IMR-90 (cell line): ENCODE data around the gene SMARCA2. TPM values are rescaled to one million over a fixed set of nuclear protein-coding genes. Genes with fewer than 3 reads are reported as not detected.

Source experiments
- ATAC-seq: fragments of 200-7000 bp; cut with Tn5 transposase; 2 replicates; pipeline ENCODE4 v1.9.1; 2020; ENCODE audit warnings: low read depth, mild to moderate bottlenecking, moderate library complexity
- BruUV-seq: library from RNA; stranded (reverse); fragments of 400-500 nt; replicated peaks from 2 replicates; lab custom pipeline; 2021; lab: Mats Ljungman, UMichigan
- CTCF ChIA-PET: fragments of 300-600 bp; formaldehyde crosslinking; extraction: SDS; loops from one replicate; lab custom pipeline; 2021; ENCODE audit warnings: antibody characterized with exemption; lab: Yijun Ruan, JAX
- POLR2A ChIA-PET: fragments of 300-600 bp; sonication (Branson Sonifier 250); formaldehyde crosslinking; loops from one replicate; lab custom pipeline; 2022; ENCODE audit warnings: antibody characterized with exemption; ENCODE audit not compliant: unreplicated experiment; lab: Charles Lee
- DNase-seq: peaks from one replicate; pipeline ENCODE4 v3.0.0; 2013
- H2AFZ ChIP-seq: replicated peaks from 2 replicates; pipeline ENCODE3; 2013; ENCODE audit warnings: low read length, mild to moderate bottlenecking; ENCODE audit not compliant: poor library complexity
- H2AK5ac ChIP-seq: 2 replicates; pipeline ENCODE4 v1.6.1; 2013; ENCODE audit warnings: low read depth, low read length, inconsistent platforms
- H2AK9ac ChIP-seq: replicated peaks from 2 replicates; pipeline ENCODE3; 2013; ENCODE audit warnings: mild to moderate bottlenecking, low read depth, low read length, moderate library complexity; ENCODE audit not compliant: poor library complexity
- H2BK120ac ChIP-seq: 2 replicates; pipeline ENCODE4 v1.6.1; 2013; ENCODE audit warnings: low read depth, low read length, inconsistent platforms
- H2BK15ac ChIP-seq: 3 replicates; pipeline ENCODE4 v1.6.1; 2013; ENCODE audit warnings: low read depth, low read length, inconsistent platforms
- H2BK20ac ChIP-seq: 2 replicates; pipeline ENCODE4 v1.6.1; 2013; ENCODE audit warnings: low read depth, mild to moderate bottlenecking, inconsistent platforms, low read length, moderate library complexity
- H2BK5ac ChIP-seq: 2 replicates; pipeline ENCODE4 v1.6.1; 2013; ENCODE audit warnings: mild to moderate bottlenecking, low read depth, low read length, inconsistent platforms; ENCODE audit not compliant: poor library complexity, severe bottlenecking
- H3K14ac ChIP-seq: replicated peaks from 2 replicates; pipeline ENCODE4 v1.6.1; 2013; ENCODE audit warnings: low read depth, low read length, inconsistent platforms
- H3K18ac ChIP-seq: 2 replicates; pipeline ENCODE4 v1.6.1; 2013; ENCODE audit warnings: low read depth, low read length, control low read depth
- H3K23ac ChIP-seq: 2 replicates; pipeline ENCODE4 v1.6.1; 2013; ENCODE audit warnings: low read depth, low read length, inconsistent platforms
- H3K27ac ChIP-seq: 2 replicates; pipeline ENCODE4 v1.5.1; 2013; ENCODE audit warnings: mild to moderate bottlenecking, control low read depth, low read length; ENCODE audit not compliant: insufficient read depth
- H3K27me3 ChIP-seq: 2 replicates; pipeline ENCODE4 v1.6.1; 2013; ENCODE audit warnings: low read length; ENCODE audit not compliant: control insufficient read depth, insufficient read depth
- H3K36me3 ChIP-seq: 2 replicates; pipeline ENCODE4 v1.6.1; 2013; ENCODE audit warnings: low read length, mixed read lengths; ENCODE audit not compliant: control insufficient read depth, insufficient read depth
- H3K4ac ChIP-seq: 2 replicates; pipeline ENCODE4 v1.6.1; 2013; ENCODE audit warnings: low read depth, low read length, inconsistent platforms
- H3K4me1 ChIP-seq: 2 replicates; pipeline ENCODE4 v1.6.1; 2013; ENCODE audit warnings: low read length, mixed read lengths; ENCODE audit not compliant: control insufficient read depth, insufficient read depth
- H3K4me2 ChIP-seq: 2 replicates; pipeline ENCODE4 v1.6.1; 2013; ENCODE audit warnings: low read depth, mild to moderate bottlenecking, control low read depth, low read length, moderate library complexity
- H3K4me3 ChIP-seq: 2 replicates; pipeline ENCODE4 v1.5.1; 2013; ENCODE audit warnings: low read depth, mild to moderate bottlenecking, control low read depth, low read length, moderate library complexity; ENCODE audit not compliant: insufficient read depth
- H3K56ac ChIP-seq: 2 replicates; pipeline ENCODE4 v1.6.1; 2013; ENCODE audit warnings: low read length, inconsistent platforms; ENCODE audit not compliant: insufficient read depth; ENCODE audit errors: extremely low read depth
- H3K79me1 ChIP-seq, 2 experiments: 2 replicates each; pipeline ENCODE4 v1.6.1; 2013; ENCODE audit warnings: low read length in 2 of 2, inconsistent platforms in 1 of 2, low read depth in 1 of 2
- H3K9ac ChIP-seq: 2 replicates; pipeline ENCODE4 v1.6.1; 2013; ENCODE audit warnings: low read depth, low read length, control low read depth
- H3K9me1 ChIP-seq: 2 replicates; pipeline ENCODE4 v1.6.1; 2013; ENCODE audit warnings: low read length, inconsistent platforms; ENCODE audit not compliant: insufficient read depth
- H3K9me3 ChIP-seq: 2 replicates; pipeline ENCODE4 v1.6.1; 2013; ENCODE audit warnings: low read length; ENCODE audit not compliant: control insufficient read depth, insufficient read depth
- H4K20me1 ChIP-seq: 2 replicates; pipeline ENCODE4 v1.6.1; 2013; ENCODE audit warnings: low read length, inconsistent platforms; ENCODE audit not compliant: insufficient read depth
- H4K5ac ChIP-seq: 2 replicates; pipeline ENCODE4 v1.6.1; 2013; ENCODE audit warnings: mild to moderate bottlenecking, low read depth, low read length, control low read depth
- H4K8ac ChIP-seq, 2 experiments: 2 replicates each; pipeline ENCODE4 v1.6.1; 2013; ENCODE audit warnings: low read depth in 2 of 2, low read length in 2 of 2, control low read depth in 1 of 2, inconsistent platforms in 1 of 2
- H4K91ac ChIP-seq: 2 replicates; pipeline ENCODE4 v1.6.1; 2013; ENCODE audit warnings: low read depth, low read length, inconsistent platforms; ENCODE audit not compliant: insufficient read depth
- BHLHE40 ChIP-seq: fragments of 150-350 bp; IDR thresholded peaks from 2 replicates; pipeline ENCODE4 v1.6.1; 2016; ENCODE audit warnings: mild to moderate bottlenecking, low read depth, low read length
- CEBPB ChIP-seq: IDR thresholded peaks from 2 replicates; pipeline ENCODE4 v1.6.1; 2012; ENCODE audit warnings: low read depth, low read length, improper control_type of control experiment
- CHD1 ChIP-seq: IDR thresholded peaks from 2 replicates; pipeline ENCODE4 v1.6.1; 2012; ENCODE audit warnings: low read depth, low read length, improper control_type of control experiment
- CTCF ChIP-seq: conservative IDR thresholded peaks from 2 replicates; pipeline ENCODE4 v1.5.1; 2012; ENCODE audit warnings: mild to moderate bottlenecking, low read depth, low read length, improper control_type of control experiment
- FOS ChIP-seq: fragments of 150-350 bp; IDR thresholded peaks from 2 replicates; pipeline ENCODE4 v1.6.1; 2016; ENCODE audit warnings: low read depth, low read length
- MAZ ChIP-seq: IDR thresholded peaks from 2 replicates; pipeline ENCODE4 v1.6.1; 2012; ENCODE audit warnings: low read depth, mild to moderate bottlenecking, low read length, improper control_type of control experiment, moderate library complexity, borderline replicate concordance
- MXI1 ChIP-seq: IDR thresholded peaks from 2 replicates; pipeline ENCODE4 v1.6.1; 2012; ENCODE audit warnings: low read depth, mild to moderate bottlenecking, low read length, moderate library complexity, borderline replicate concordance
- NFE2L2 ChIP-seq: fragments of 150-350 bp; IDR thresholded peaks from 2 replicates; pipeline ENCODE4 v1.6.1; 2016; ENCODE audit warnings: low read depth, mild to moderate bottlenecking, low read length
- RCOR1 ChIP-seq: IDR thresholded peaks from 2 replicates; pipeline ENCODE4 v1.6.1; 2012; ENCODE audit warnings: mild to moderate bottlenecking, low read length, improper control_type of control experiment; ENCODE audit not compliant: insufficient replicate concordance
- RFX5 ChIP-seq: IDR thresholded peaks from 2 replicates; pipeline ENCODE4 v1.8.0; 2012; ENCODE audit warnings: low read depth, mild to moderate bottlenecking, low read length, moderate library complexity
- WGBS, 2 experiments: methylation state at CpG; one replicate each; pipeline versions ENCODE4 v1.1.5 to v1.1.7; 2013; ENCODE audit warnings: missing lambda C conversion rate in 2 of 2; ENCODE audit not compliant: insufficient read length in 1 of 2; ENCODE audit errors: extremely low coverage in 2 of 2; 5-methylcytosine and 5-hydroxymethylcytosine counted together
- dilution Hi-C: fragments of 300-500 bp; cut with HindIII; formaldehyde crosslinking; loops from one replicate; pipeline ENCODE4 v1.14.3; 2018; ENCODE audit warnings: low sequenced_read_pairs; ENCODE audit not compliant: unreplicated experiment
- in situ Hi-C: fragments of 300-500 bp; cut with MboI; formaldehyde crosslinking; loops from 3 replicates; pipeline ENCODE4 v1.14.3; 2019; ENCODE audit warnings: low sequenced_read_pairs, inconsistent platforms, mixed read lengths
- intact Hi-C: fragments of 100-400 bp; cut with micrococcal nuclease; formaldehyde crosslinking; loops from 2 replicates; pipeline ENCODE4 v1.10.0; 2022
- polyA plus RNA-seq, 3 experiments: library from polyadenylated mRNA; depleted of rRNA; stranded (reverse); fragments of >200 nt; gene quantifications; 2 replicates each; pipeline ENCODE4 v1.2.3, GENCODE V29; 2012; ENCODE audit warnings: low replicate concordance in 1 of 3
- total RNA-seq: library from RNA; depleted of rRNA; stranded (reverse); fragments of >200 nt; gene quantifications from 2 replicates; pipeline ENCODE4 v1.2.3, GENCODE V29; 2012

The SMARCA2 gene
- total and polyA plus RNA-seq, 2 of the 4 experiments (the other 2 are of a cell fraction) = 25.3 to 26.7 TPM

GRCh38 chr9:2017331-2018161, 2.4 kb downstream of the SMARCA2 start:
- 0% methylated on average over 13 of the region's 81 CpGs; no CpG with 5 or more reads in 1 of the 2 experiments for WGBS, 2 experiments
- in situ Hi-C loops = no loop called here
- CTCF ChIA-PET = no interaction called here

More at GRCh38 chr9:2017331-2018161, 2.4 kb downstream of the SMARCA2 start:
- Histone ChIP-seq H4K20me1 (peaks cover 7% of the 10 kb centered on the region), H3K14ac (peak overlapping the region; percentile 85), H4K5ac (peak overlapping the region; percentile 3; the same call in 1 of the 2 replicates), H3K9ac (peak overlapping the region; percentile 60), H3K9me3 (no peaks in the 10 kb centered on the region), H3K4ac (peak overlapping the region; percentile 77), H3K79me1 (peaks cover 23 to 28% of the 10 kb centered on the region in 2 experiments), H4K91ac (peak overlapping the region; percentile 50; the same call in 1 of the 2 replicates), H4K8ac (peak overlapping the region in 1 of 2 experiments; percentile 68; a peak in 2 of 4 replicates), H3K9me1 (no peaks in the 10 kb centered on the region), H2AK5ac (no peak overlapping the region), H3K18ac (peak overlapping the region; percentile 50; the same call in 1 of the 2 replicates), H3K4me1 (peaks cover 2% of the 10 kb centered on the region), H3K36me3 (no peaks in the 10 kb centered on the region), H2BK5ac (peak overlapping the region; percentile 76), H2AK9ac (peak overlapping the region; percentile 38), H3K4me2 (peak overlapping the region; percentile 83), H3K56ac (peak overlapping the region; percentile 71; the same call in 1 of the 2 replicates), H2BK20ac (no peak overlapping the region), H3K27me3 (no peaks in the 10 kb centered on the region), H2BK120ac (peak overlapping the region; percentile 61; the same call in 1 of the 2 replicates), H2AFZ (peak overlapping the region; percentile 97), H2BK15ac (no peak overlapping the region; the same call in 2 of the 3 replicates), H3K23ac (peak overlapping the region; percentile 84; the same call in 1 of the 2 replicates), H3K4me3 (peak overlapping the region; percentile 76), H3K27ac (peak overlapping the region; percentile 72)
- DNase-seq (peak; percentile 80), ATAC-seq (peak; percentile 10)
- BruUV-seq = no TSS peak
- POLR2A ChIA-PET = no interaction called here
- intact Hi-C loops (loop anchor here (5.0 to 10.0 kb wide), 6 partner anchors 70 to 825 kb away; partner anchors contain the start of genes PUM3 and VLDLR), dilution Hi-C loops (loop anchor here (25.0 kb wide), 1 partner anchor 95 kb away; no protein-coding TSS in a partner anchor)
- TF ChIP-seq RCOR1 = no peak
- TF ChIP-seq MXI1 = peak; percentile 52; the same call in 1 of the 2 replicates
- TF ChIP-seq NFE2L2 = no peak
- TF ChIP-seq BHLHE40 = 0 out of 2 replicates have a peak, but pooled peaks have one; percentile 17
- TF ChIP-seq MAZ = peak; percentile 63; the same call in 1 of the 2 replicates
- no peak for TF ChIP-seq RFX5
- TF ChIP-seq CTCF = no peak
- TF ChIP-seq CEBPB = no peak
- no peak for TF ChIP-seq FOS
- TF ChIP-seq CHD1 = no peak
